Measurements from ENCODE around the gene PCDH1. TPM values are rescaled to one million over a fixed set of nuclear protein-coding genes. Genes with fewer than 3 reads are reported as not detected.

The PCDH1 gene
- total RNA-seq, 6 experiments from 2014 or later: 20.8 to 44.1 (median 29.4) TPM

- Histone ChIP-seq H3K27ac (no peak overlapping the region), H3K27me3 (no peaks in the 10 kb centered on the region), H3K36me3 (no peaks in the 10 kb centered on the region), H3K4me3 (no peak overlapping the region), H3K9me3 (no peaks in the 10 kb centered on the region), H3K4me1 (no peaks in the 10 kb centered on the region)
- TF ChIP-seq CTCF (IDR thresholded peaks at IDR 0.05) (no peak), POLR2A (IDR thresholded peaks at IDR 0.05) (no peak)
- 80% methylated on average over 3 of the region's 3 CpGs for WGBS (ENCODE audit: insufficient coverage, low coverage, low lambda C conversion rate, missing lambda C conversion rate)
- intact Hi-C loops (cut with DNase I): loop anchor here in 1 of 2 donors (10.0 kb wide), 1 partner anchor 111 kb away; no protein-coding TSS in a partner anchor
- ATAC-seq (no peak), DNase-seq (no peak)
Observed at GRCh38 chr5:141815796-141816180, 62.4 kb downstream of the PCDH1 start.

- no peak overlapping the region for H3K27ac ChIP-seq
- H3K36me3 ChIP-seq: no peaks in the 10 kb centered on the region
- TF ChIP-seq POLR2A (IDR thresholded peaks at IDR 0.05) (no peak), CTCF (IDR thresholded peaks at IDR 0.05) (no peak)
- H3K4me3 ChIP-seq: no peak overlapping the region
- no peaks in the 10 kb centered on the region for H3K27me3 ChIP-seq
- H3K4me1 ChIP-seq: no peaks in the 10 kb centered on the region
- ATAC-seq (no peak), DNase-seq (no peak)
- no peaks in the 10 kb centered on the region for H3K9me3 ChIP-seq
- intact Hi-C loops (cut with DNase I): loop anchor here in 1 of 2 donors (10.0 kb wide), 1 partner anchor 110 kb away; no protein-coding TSS in a partner anchor
Observed at GRCh38 chr5:141815051-141815795, 63.0 kb downstream of the PCDH1 start.

GRCh38 chr5:141814064-141814964 lies 63.9 kb downstream of the PCDH1 start:
- Histone ChIP-seq H3K27ac (no peak overlapping the region), H3K4me1 (no peaks in the 10 kb centered on the region), H3K9me3 (no peaks in the 10 kb centered on the region), H3K4me3 (no peak overlapping the region), H3K27me3 (no peaks in the 10 kb centered on the region), H3K36me3 (no peaks in the 10 kb centered on the region)
- WGBS (ENCODE audit: insufficient coverage, low coverage, low lambda C conversion rate, missing lambda C conversion rate): 56% methylated on average over 3 of the region's 9 CpGs
- intact Hi-C loops (cut with DNase I): loop anchor here in 1 of 2 donors (10.0 kb wide), 1 partner anchor 110 kb away; no protein-coding TSS in a partner anchor
- TF ChIP-seq POLR2A (IDR thresholded peaks at IDR 0.05) (no peak), CTCF (IDR thresholded peaks at IDR 0.05) (peak; percentile 41 to 72 (median 52))
- peak; percentile 67 to 71 (median 70) for DNase-seq
- peak; percentile 79 to 94 (median 86) for ATAC-seq

- Histone ChIP-seq H3K9me3 (no peaks in the 10 kb centered on the region), H3K27me3 (no peaks in the 10 kb centered on the region), H3K4me1 (no peaks in the 10 kb centered on the region), H3K4me3 (no peak overlapping the region), H3K27ac (no peak overlapping the region), H3K36me3 (no peaks in the 10 kb centered on the region)
- TF ChIP-seq POLR2A (IDR thresholded peaks at IDR 0.05) (no peak), CTCF (IDR thresholded peaks at IDR 0.05) (no peak)
- WGBS (ENCODE audit: insufficient coverage, low coverage, low lambda C conversion rate, missing lambda C conversion rate): 11% methylated on average over 1 of the region's 2 CpGs
- intact Hi-C loops (cut with DNase I): loop anchor here in 1 of 2 donors (10.0 kb wide), 1 partner anchor 108 kb away; no protein-coding TSS in a partner anchor
- no peak for DNase-seq
- no peak for ATAC-seq
Observed at GRCh38 chr5:141812512-141812911, 65.7 kb downstream of the PCDH1 start.

Data from right lobe of liver (tissue), 6 donors.